Transverse colon (tissue), 4 donors: ENCODE results near the gene PDE3B.
A peak's percentile ranks its signal among the peaks of the same experiment; 100 is the strongest.

Experiments
- CTCF ChIP-seq, 5 experiments: fragments of 200-600 bp in 3 of 5; fragments of 450-650 bp in 2 of 5; sonication (generic) in 3 of 5; IDR thresholded peaks; 1 replicate in 2 of 5; 2 replicates in 3 of 5; pipeline ENCODE4 v1.5.1; 2016 to 2017; ENCODE audit warnings: antibody characterized with exemption in 5 of 5, inconsistent platforms in 3 of 5, mild to moderate bottlenecking in 2 of 5, moderate library complexity in 1 of 5
- EP300 ChIP-seq: sonication (generic); formaldehyde crosslinking; IDR thresholded peaks from one replicate; pipeline ENCODE4 v1.6.1; 2017; ENCODE audit warnings: antibody characterized with exemption, low read depth
- POLR2A ChIP-seq: fragments of 450-650 bp; IDR thresholded peaks from one replicate; pipeline ENCODE4 v1.6.1; 2016; ENCODE audit warnings: antibody characterized with exemption, mild to moderate bottlenecking, moderate library complexity
- POLR2AphosphoS5 ChIP-seq, 3 donors: sonication (generic); formaldehyde crosslinking; IDR thresholded peaks; one replicate each; pipeline ENCODE4 v1.6.1; 2016; ENCODE audit warnings: antibody characterized with exemption in 3 of 3

GRCh38 chr11:14886513-14886912 is 242.9 kb downstream of the PDE3B start:
- TF ChIP-seq CTCF (IDR thresholded peaks at IDR 0.05): no peak
- no peak for TF ChIP-seq POLR2A
- TF ChIP-seq POLR2AphosphoS5 (IDR thresholded peaks at IDR 0.05): peak in 1 of 3 donors; percentile 38
- TF ChIP-seq EP300: no peak
